Ovary (tissue), 9 donors: ENCODE measurements around the gene MPPED1. TPM values are rescaled to one million over a fixed set of nuclear protein-coding genes. Genes with fewer than 3 reads are reported as not detected.
A peak's percentile ranks its signal among the peaks of the same experiment; 100 is the strongest.

ENCODE experiments used
- DNase-seq, 5 donors: peaks; one replicate each; pipeline ENCODE4 v3.0.0-alpha.2; 2019 to 2020
- H3K27ac ChIP-seq, 2 donors: fragments of 200-600 bp; one replicate each; pipeline versions ENCODE4 v1.5.1 to v1.8.0; 2019 to 2022
- H3K27me3 ChIP-seq: fragments of 200-600 bp; one replicate; pipeline ENCODE4 v1.8.0; 2022
- H3K36me3 ChIP-seq: fragments of 200-600 bp; sonication (generic); one replicate; pipeline ENCODE4 v1.5.1; 2019
- H3K4me1 ChIP-seq: one replicate; pipeline ENCODE4 v1.8.1; 2013; ENCODE audit warnings: mild to moderate bottlenecking, moderate library complexity; ENCODE audit not compliant: insufficient read depth
- H3K4me3 ChIP-seq: fragments of 200-600 bp; sonication (generic); one replicate; pipeline ENCODE4 v1.5.1; 2017
- H3K9me3 ChIP-seq, 2 donors: fragments of 200-600 bp in 1 of 2; sonication (generic) in 1 of 2; one replicate each; pipeline versions ENCODE4 v1.5.1 to v1.8.1; 2013 to 2019; ENCODE audit warnings: mild to moderate bottlenecking in 1 of 2, moderate library complexity in 1 of 2
- CTCF ChIP-seq, 3 donors: fragments of 450-650 bp in 2 of 3; fragments of 200-600 bp in 1 of 3; IDR thresholded peaks; one replicate each; pipeline versions ENCODE4 v1.5.1 to v1.8.0; 2016 to 2022; ENCODE audit warnings: antibody characterized with exemption in 3 of 3, mild to moderate bottlenecking in 1 of 3
- EP300 ChIP-seq: sonication (generic); formaldehyde crosslinking; IDR thresholded peaks from one replicate; pipeline ENCODE4 v1.6.1; 2017; ENCODE audit warnings: antibody characterized with exemption
- POLR2A ChIP-seq: fragments of 450-650 bp; IDR thresholded peaks from one replicate; pipeline ENCODE4 v1.6.1; 2017; ENCODE audit warnings: antibody characterized with exemption, mild to moderate bottlenecking, moderate library complexity
- WGBS, 3 donors: extraction: QIAGEN DNeasy Blood & Tissue Kit in 1 of 3; methylation state at CpG; one replicate each; pipeline versions ENCODE4 v1.1.5 to v1.1.7; 2013 to 2017; 5-methylcytosine and 5-hydroxymethylcytosine counted together
- intact Hi-C, 4 donors: fragments of 100-400 bp; cut with DNase I; formaldehyde crosslinking; loops; one replicate each; pipeline versions ENCODE4 v1.11.0 to v1.15.1; 2022 to 2023
- polyA plus RNA-seq, 2 donors: library from polyadenylated mRNA; stranded (reverse); fragments of 200-250 nt in 1 of 2; fragments of 350-450 nt in 1 of 2; fragmentation: Illumina TruSeq in 1 of 2; extraction: RNeasy Lipid Tissue Mini Kit (QIAGEN cat#74804) in 1 of 2; gene quantifications; one replicate each; pipeline ENCODE4 v1.2.3, GENCODE V29; 2013 to 2014
- total RNA-seq, 7 donors: library from RNA; depleted of rRNA in 2 of 7; stranded (reverse); fragments of >200 nt in 2 of 7; fragmentation: NEBNext Ultra II Directional in 3 of 7; extraction: Animal tissue kit (Norgen Biotek cat#: 25700) in 3 of 7; gene quantifications; one replicate each; pipeline versions ENCODE4 v1.1.0 to v1.2.4, GENCODE V29; 2016 to 2023
- donor health status: DM: no; HTN: no; CAD: no; lungs with moderate emphysema.
- donor health status: DM: no; HTN: no; CAD: no.
- donor health status: Bipolar disorder and iron deficiency.
- donor health status: DM: yes; HTN: yes; CAD: no.
- donor health status: DM: no; HTN: no; CAD: no.
- donor health status: DM: yes; HTN: yes; CAD: no.

Gene MPPED1
- total and polyA plus RNA-seq, 9 donors: 0.45 to 4.1 (median 2.1) TPM

GRCh38 chr22:43377548-43377895, 34.3 kb upstream of the MPPED1 start:
- WGBS, 3 donors: 7 to 25% (median 10%) methylated on average over 10 of the region's 10 CpGs
- peak in 3 of 5 donors; percentile 34 to 49 (median 43) for DNase-seq
- H3K27ac ChIP-seq: peak overlapping the region in 1 of 2 donors; percentile 28
- peaks cover 11% of the 10 kb centered on the region for H3K4me1 ChIP-seq
- intact Hi-C loops: no loop called here
- TF ChIP-seq CTCF (IDR thresholded peaks at IDR 0.05) (no peak), EP300 (no peak), POLR2A (no peak)
- no peaks in the 10 kb centered on the region for H3K36me3 ChIP-seq
- H3K27me3 ChIP-seq: no peaks in the 10 kb centered on the region
- H3K4me3 ChIP-seq: no peak overlapping the region
- no peaks in the 10 kb centered on the region for H3K9me3 ChIP-seq

- TF ChIP-seq CTCF (IDR thresholded peaks at IDR 0.05): no peak
- TF ChIP-seq POLR2A: no peak
- TF ChIP-seq EP300: no peak
- peak overlapping the region in 1 of 2 donors; percentile 28 for H3K27ac ChIP-seq
- intact Hi-C loops: no loop called here
- H3K4me1 ChIP-seq: peaks cover 11% of the 10 kb centered on the region
- 5 to 15% (median 6%) methylated on average over 8 of the region's 8 CpGs for WGBS, 3 donors
- no peaks in the 10 kb centered on the region for H3K27me3 ChIP-seq
- DNase-seq: peak; percentile 56 to 82 (median 64)
- no peak overlapping the region for H3K4me3 ChIP-seq
- H3K9me3 ChIP-seq: no peaks in the 10 kb centered on the region
- no peaks in the 10 kb centered on the region for H3K36me3 ChIP-seq
Observed at GRCh38 chr22:43377896-43378704, 33.7 kb upstream of the MPPED1 start.

GRCh38 chr22:43381693-43382092, 30.1 kb upstream of the MPPED1 start:
- no peak for DNase-seq
- Histone ChIP-seq H3K4me3 (no peak overlapping the region), H3K9me3 (no peaks in the 10 kb centered on the region), H3K36me3 (no peaks in the 10 kb centered on the region), H3K4me1 (peaks cover 6% of the 10 kb centered on the region), H3K27ac (no peak overlapping the region), H3K27me3 (no peaks in the 10 kb centered on the region)
- TF ChIP-seq POLR2A: no peak
- 49 to 86% (median 82%) methylated on average over 6 of the region's 6 CpGs for WGBS, 3 donors
- intact Hi-C loops: loop anchor here in 2 of 4 donors (5.0 to 10.0 kb wide), 2 partner anchors 107 to 109 kb away; no protein-coding TSS in a partner anchor

GRCh38 chr22:43384863-43385262, 27.0 kb upstream of the MPPED1 start:
- TF ChIP-seq POLR2A (no peak), EP300 (no peak), CTCF (IDR thresholded peaks at IDR 0.05) (no peak)
- Histone ChIP-seq H3K4me1 (peaks cover 5% of the 10 kb centered on the region), H3K9me3 (no peaks in the 10 kb centered on the region), H3K36me3 (no peaks in the 10 kb centered on the region), H3K27ac (no peak overlapping the region), H3K4me3 (no peak overlapping the region), H3K27me3 (no peaks in the 10 kb centered on the region)
- WGBS, 3 donors: 65 to 72% (median 71%) methylated on average over 5 of the region's 5 CpGs
- intact Hi-C loops: loop anchor here (2.0 to 10.0 kb wide), 7 partner anchors 108 to 502 kb away; no protein-coding TSS in a partner anchor
- no peak for DNase-seq
